Stimulated activated CD4-positive, alpha-beta T cell treated with anti-CD3 and anti-CD28 coated beads, Interleukin-12 subunit alpha, Interleukin-12 subunit beta, amount 100 ng/mL, for 48 hours (primary cell): ENCODE measurements around the gene NFIL3.

Experiments
- DNase-seq, 3 donors: peaks; one replicate each; pipeline ENCODE4 v3.0.0-alpha.2; 2020; ENCODE audit warnings: low read depth in 2 of 3, low spot score in 1 of 3

NFIL3 gene

DNA sequence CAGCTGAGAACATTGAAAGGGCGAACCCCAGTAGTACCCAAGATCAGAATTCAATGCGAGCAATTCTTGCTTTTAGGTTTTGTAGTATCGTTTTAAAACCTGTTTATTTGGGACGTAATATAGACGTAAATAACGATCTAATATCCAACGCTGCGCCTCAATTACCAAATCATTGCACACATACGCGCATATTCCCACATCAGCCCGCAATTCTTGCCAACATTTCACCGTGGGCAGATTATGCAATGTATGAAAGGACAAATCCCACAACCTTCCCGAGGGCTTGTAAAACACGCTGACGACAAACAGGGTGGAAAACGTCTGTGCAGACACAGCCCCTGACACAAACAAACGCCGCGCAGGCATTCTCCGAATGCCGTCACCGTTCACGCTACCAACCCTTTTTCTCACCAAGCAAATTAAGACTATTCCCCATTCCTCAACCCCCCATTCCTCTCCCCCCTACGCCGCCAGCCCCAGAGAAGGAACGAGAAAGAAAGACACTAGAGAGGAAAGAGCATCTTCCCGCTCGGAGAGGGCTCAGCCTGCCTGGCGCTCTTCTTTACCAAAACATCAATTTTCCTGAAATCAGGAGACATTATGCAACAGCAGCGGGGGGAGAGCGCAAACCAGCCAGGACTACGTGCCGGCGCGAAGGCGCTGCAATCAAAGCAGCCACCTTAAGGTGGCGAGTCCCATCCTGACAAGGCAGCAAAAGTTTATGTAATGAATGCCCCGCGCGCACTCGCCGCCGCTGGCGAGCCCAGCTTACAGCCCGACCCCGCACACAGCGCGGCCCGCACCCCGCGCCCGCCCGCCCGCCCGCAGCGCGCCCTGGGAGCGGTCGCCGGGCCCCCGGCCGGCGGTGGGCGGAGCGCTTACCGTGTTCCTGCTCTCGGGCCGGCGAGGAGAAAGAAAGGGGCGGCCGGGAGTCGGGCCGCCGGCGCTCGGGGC, 597 bp downstream of the NFIL3 start:
- peak; percentile 34 to 49 (median 34) for DNase-seq

DNA sequence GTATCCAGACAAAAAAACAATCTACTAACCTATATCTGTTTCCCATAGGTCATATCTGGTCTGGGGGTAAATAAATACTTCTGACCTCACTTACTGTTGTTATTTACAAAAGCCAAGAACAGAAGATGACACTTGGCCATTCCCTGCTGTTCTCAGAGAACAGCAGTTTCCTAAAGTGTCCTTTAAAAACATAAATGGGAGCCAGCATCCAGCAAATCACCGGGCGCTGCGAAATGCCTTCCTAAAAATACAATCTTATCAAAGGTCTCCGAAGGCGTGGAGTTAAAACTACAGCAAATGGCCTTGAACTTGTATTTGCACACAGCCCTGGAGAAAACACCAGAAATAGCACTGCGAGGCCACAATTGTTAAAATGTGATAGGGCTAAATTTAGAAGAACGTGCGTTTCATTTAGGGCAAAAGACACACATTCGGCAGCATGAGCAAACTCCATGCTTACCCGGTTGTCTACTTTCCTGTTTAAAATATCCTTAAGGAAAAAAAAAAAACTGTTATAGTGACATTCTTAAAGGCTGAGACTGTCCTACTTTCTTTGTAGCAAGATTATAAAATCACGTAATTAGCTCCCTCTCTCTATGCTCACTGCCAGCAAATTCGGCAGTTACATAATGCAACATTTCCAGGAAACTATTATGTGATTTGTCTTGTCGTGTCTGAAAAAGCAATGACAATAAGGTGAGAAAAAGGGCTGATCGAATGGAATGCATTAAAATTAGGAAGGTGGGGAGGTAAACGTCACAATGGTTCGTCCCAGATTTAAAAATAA, 1.5 kb downstream of the NFIL3 start:
- no peak for DNase-seq

DNA sequence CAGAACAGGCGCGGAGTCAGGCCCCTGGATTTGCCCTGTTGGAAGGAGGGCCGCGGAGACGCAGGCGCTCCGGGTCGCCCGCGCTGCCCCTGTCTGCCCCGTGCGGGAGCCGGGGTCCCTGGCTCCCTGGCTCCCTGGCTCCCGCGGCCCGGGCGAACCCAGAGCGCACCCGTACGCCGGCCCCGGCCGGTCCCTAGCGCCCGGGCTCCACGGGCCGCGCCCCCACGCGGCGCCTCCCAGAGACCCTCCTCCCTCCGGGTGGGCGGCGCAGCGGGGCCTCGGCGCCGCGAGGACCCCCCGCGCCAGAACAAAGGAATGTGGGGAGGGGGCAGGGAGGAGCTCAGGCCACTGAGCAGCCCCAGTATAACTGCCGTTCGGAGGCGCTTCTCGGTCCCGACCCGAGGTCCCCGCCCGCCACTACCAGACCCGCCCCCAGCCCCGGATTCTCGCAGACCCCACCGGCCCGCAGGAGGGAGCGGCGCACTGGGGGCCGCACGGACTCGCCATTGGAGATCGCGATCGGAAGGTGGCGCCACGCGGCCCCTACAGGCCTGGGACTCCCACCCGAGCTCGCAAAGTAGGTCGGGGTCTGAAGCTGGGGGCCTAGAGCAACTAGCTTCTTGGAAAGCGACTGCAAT, 2.4 kb downstream of the NFIL3 start:
- no peak for DNase-seq

DNA sequence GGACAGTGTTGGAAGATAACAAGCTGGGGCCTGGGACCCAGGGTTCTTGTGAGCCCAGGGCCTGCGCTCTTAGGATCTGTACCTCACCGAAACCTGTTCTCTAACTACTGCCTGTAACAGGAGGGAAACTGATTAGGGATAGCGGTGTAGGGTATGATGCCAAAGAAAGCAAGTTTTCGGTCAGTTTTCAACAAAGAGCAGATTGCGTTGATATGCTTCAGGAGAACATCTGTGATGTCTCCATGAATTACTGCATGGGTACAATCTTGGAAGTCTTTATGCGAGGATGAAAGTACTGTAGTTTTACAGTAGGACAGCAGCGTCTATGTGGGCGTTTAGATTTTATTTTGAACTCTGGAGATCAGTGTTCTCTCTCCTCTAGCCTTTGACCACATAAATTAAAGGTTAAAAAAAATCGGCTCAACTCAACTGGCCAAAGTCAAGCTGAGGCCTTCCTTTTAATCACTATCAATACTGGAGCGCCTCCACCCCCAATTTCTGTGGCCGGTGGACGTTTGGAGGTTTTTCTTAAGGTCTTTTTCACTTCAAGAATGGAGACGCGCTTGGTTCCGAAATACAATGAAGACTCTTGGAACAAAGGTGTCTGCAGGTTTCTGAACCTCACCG, 3.0 kb downstream of the NFIL3 start:
- no peak for DNase-seq

DNA sequence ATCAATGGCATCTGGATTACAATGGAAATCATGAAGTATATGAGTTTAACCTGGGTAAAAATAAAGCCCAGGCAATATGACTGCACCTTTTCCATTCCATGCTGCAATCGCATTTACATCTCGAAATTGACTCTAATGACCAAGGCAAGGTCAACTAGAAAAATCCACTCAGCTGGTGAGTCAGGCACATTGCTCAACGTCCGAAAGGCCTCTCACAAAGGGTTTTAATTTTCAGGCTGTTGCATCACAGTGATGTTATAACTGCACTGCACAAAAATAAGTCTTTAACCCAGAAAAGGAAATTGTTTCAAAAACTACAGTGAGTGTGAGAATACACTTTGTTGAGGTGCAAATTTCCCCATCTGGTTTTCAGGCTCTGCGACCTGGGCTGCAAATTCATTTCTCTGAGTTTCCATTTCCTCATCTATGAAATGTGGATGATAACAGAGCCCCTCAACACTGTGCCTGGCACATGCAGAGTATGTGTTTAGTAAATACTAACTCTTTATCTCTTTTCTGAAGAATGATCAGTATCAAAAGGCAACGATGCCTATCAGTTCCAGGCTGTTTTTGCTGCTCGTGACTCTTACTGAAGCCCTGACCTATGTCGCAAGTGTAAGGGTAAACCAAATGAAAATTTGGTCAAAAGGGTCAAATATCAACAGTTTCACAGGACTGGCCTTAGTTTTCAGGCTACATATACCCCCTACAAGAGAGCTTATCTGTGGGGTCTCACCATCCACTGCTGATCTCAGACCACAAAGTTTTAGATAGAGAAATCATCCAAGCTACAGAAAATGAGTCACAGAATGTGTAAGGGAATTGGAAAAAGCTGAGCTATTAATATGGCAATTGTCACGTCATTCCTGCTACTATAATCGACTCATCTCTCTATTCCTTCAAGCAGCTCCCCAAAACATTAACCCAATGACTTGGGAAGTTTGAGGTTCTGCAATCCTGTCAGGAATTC, 4.1 kb downstream of the NFIL3 start:
- DNase-seq = peak in 2 of 3 donors; percentile 45 to 53

DNA sequence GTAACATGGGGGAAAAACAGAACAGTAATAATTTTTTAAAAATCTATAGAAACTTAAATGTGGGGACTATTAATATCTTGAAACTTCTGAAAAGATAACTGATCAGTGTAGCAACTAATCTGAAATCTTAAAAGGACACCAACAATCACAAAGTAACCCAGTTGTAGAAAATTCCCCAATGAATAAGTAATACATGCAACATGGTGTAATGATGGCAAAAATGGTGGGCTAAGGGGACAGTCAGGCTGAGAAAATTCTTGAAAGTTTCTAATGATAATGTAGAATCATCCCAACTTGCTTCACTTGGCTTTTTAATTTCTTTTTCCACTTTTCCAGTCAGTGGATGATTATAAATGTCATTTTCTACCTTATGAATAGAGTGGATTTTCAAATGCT, 5.4 kb downstream of the NFIL3 start:
- no peak for DNase-seq

DNA sequence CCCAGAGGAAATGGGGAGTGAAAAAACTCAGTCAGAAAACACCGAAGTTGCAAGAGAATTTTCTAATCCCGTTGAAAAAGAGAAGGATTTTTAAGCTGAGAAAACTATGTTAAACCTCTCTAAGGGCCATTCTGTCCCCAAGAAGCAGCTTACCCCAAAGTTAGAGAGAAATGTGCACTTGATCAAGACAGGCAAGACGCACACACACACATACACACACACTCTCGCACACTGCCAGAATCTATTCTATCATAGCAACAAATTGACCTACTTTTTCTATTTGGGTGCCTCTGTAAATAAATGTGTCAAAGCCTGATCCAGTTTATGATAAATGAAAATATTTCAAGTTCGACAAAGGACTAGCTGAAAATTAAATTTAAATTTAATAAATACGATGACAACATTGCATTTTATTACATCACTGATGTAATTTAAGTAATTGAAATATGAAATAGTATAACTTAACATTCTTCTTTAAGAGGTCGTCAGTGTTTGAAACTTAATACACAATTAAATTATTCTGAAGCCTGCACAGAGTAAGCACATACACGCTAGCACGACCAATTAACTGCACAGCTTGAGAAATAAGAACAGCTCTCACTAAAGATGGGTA, 5.9 kb downstream of the NFIL3 start:
- no peak for DNase-seq

DNA sequence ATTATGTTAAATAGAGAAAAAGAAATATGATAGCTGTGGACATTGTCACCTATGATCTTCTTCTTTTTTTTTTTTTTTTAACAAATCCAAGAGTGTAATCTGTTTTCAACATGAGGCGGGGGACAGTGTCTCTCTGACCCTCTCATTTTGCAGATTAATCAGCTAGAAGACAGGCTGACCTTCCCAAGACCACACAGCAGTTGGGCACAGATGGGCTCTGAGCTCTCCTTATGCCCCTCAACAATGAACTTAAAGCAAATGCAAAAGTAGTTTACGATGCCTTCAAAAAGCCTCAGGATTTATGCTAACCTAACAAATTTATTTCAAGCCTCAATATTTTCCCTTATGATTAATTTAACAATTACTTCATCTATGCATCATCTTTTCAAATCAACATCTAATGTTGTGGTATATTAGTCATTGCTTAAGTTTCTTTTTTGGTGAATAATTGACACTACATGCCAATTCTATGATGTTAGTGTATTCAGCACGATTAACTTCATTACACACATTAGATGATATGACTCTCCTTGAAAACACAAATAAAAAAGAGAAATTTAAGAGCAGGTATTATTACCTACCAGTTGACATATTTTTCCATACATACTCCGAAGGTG, 7.4 kb downstream of the NFIL3 start:
- DNase-seq = no peak

DNA sequence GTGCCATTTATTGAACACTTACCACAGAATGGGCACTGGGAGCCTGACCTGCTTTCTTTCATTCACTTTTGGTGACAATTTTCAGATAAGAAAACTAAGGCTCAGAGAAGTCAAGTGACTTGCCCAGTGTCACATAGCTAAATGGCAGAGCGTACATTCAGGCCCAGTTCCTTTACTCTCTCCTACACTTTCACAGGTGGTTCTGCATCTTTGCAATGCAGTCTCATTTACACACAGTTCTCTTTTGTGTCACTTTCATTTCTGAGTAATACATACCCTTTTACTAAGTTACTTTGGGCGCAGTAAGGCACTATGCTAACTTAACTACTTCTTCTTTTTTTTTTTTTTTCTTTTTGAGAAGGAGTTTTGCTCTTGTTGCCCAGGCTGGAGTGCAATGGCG, 8.3 kb downstream of the NFIL3 start:
- DNase-seq = no peak

DNA sequence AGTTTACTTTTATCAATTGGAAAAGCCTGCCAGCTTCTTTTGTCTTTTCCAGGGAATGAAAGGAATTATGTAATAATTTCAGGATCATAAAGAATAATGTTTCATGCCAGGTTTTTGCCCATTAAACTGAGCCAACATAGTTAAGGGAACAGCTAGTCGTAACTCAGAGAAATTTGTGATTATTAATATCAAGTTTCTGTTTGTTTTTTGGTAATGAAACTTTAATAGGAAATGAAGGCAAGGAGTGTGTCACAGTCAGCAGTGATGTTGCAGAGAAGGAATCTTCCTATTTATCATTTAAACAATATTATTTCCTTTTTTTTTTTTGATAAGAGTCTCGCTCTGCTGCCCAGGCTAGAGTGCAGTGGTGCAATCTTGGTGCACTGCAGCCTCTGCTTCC, 10.7 kb downstream of the NFIL3 start:
- no peak for DNase-seq

DNA sequence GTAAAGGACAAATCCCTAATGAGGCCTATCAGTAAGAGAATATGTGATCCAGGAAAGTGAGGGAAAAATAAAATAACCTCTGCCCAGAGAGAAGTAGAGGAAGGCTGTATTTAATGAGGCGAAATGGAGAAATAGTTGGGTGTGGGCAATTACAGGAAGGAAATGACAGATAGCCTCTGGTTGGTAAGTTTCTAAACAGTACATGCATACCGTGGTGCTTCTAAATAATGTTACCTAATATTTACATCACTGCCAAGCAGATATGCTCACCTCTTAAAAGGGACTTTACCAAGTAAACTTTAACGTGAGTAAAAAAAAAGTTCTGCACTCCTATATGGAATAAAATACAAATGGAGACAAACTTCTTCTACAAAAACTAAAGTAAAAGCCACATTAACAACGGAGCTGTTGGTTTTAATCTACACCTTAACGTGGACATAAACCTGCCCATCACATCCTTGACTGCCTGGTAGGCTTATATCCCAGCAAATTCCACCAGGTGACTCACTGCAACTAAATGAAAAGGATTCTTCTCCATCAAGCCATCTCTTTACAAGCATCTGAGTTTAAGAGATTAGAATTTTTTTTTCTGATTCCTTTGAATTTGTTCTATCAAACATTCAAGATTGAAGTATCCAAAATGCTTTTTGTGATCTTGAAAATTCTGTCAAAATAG, 12.4 kb downstream of the NFIL3 start:
- no peak for DNase-seq

DNA sequence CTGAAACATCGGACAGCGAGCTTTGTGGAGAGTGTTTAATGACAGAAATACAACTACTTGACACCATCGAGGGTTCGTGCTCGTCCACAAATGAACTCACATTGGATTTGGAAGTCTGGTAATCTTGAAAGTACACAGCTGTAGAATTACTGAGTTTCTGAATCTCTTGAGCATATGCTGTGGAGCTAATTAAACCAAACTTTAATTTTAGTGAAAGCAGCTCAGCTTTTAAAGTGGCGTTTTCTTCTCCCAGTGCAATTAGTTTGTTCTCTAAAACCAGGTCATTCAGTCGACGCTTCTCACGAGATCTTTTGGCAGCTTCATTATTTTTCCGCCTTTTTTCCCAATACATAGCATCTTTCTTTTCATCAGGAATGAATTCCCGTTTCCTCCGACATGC, 13.5 kb downstream of the NFIL3 start:
- DNase-seq = no peak

DNA sequence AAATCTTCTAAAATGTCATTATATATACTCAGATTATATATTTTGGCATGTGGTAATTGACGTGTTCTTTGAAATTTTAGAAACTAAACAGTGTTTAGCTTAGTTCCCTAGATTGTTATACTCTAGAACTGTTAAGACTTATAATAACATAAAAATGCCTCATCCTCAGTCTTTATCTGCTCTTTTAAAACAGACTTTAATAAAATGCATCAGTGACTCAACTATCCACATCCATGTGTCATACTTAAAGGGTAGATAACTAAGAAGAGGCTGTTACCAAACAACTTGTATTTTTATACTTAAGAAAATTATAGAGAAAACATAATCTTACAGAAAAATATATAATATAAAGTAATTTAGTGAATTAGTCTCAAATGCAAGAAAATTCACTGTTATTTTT, 15.2 kb downstream of the NFIL3 start:
- no peak for DNase-seq

DNA sequence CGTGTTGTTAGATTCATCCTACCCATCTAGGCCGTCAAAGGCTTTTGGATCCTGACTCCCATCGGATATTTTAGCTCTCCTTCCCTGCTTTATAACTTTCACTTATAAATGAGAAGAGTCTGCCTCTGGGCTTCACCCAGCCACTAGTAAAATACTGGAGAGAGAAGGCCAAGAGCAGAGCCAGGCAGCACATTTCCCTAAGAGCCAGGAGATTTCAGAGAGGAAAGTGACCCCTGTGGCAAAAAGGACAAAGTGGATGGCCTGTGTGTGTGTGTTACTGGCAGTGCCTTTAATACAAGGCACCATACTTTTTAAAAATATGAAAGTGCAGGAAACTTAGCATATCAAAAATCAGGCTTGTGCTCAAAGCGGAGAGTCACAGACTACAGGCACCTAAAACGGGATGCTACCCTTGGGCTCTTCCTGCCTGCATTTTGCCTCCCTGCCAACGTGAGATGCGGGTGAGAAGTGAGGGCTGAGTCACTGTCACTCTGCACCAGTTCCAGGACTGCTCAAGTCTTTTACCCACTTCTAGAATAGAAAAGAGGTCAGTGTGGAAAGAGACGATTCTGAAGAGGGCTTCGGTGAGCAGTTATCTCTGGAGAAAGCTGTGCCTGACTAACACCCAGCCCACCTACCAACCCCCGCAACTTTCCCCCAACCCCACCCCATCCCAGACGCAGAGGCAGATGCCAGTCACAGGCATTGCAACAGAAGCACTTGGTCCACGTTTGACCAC, 15.9 kb downstream of the NFIL3 start:
- DNase-seq = no peak

DNA sequence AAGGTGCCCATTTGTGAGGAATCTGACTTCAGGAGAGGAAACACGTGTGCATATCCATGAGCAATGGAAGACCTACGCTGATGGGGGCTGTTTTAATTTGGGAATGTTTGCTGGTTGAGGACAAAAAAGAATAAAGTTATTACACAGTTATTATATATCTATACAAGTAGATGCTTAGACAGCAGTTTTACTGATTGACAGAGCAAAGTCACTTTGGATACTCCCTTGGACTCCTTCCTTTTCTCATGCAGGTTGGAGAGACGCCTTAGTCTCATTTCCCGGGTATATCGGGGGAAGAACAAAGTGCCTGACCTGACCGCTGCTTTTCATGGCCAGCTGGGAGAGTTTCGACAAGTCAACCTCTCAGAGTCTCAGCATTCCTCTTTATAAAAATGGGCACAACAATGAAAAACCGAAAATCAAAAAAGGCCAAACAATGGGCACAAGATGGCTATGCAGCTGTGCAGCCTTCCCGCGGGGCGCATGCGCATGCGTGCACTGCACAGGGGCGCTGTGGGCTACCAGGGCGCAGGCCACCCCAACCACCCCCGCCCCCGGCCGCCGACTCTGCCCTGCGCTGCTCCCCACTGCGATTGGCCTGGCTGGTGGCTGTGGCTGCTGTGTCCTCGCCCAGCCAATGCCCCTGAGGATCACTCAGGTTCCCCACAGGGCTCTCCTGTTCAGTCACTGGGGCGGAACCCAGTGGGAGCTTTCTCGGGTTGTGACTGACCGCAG, 18.1 kb downstream of the NFIL3 start:
- DNase-seq = no peak

DNA sequence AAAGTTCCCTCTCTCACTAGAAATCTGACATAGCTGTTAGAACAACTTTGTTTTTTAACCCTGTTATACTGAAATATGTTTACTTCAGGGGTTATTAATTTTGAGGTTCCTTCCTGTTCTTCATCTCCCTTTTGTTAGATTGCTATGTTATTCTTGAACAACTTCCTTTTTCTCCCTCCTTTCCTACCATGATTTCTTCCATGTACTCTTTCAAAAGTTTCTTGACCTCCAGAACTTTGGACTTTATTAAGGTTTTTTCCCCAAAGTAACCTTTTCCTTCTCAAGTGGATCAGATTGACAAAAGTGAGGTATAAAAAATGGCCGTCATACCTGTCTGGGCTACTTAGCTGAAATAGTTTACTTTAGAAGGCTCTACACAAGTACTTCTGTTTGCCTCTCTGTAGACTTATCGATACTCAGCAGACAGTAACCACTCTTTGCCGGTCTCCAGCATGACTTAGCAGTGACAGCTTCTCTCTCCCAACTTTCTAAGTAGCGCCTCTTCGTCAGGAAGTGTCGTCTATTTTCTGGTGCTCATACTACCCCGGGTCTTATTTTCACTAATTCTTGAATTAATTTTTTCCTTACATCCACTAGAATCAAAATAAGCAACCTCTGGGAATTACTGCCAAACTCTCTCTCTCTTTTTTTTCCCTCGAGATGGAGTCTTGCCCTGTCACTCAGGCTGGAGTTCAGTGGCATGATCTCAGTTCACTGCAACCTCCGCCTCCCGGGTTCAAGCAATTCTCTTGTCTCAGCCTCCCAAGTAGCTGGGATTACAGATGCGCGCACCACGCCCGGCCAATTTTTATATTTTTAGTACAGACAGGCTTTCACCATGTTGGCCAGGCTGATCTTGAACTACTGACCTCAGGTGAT, 19.7 kb downstream of the NFIL3 start:
- no peak for DNase-seq
